ENCODE measurements around the gene DENND1A.

- TF ChIP-seq POLR2AphosphoS5 (IDR thresholded peaks at IDR 0.05; ENCODE audit: low read depth, low read length), result no peak
- no peak for TF ChIP-seq SIN3A (IDR thresholded peaks at IDR 0.05; ENCODE audit: borderline replicate concordance, insufficient read depth, low read length)
- TF ChIP-seq REST (IDR thresholded peaks at IDR 0.05; ENCODE audit: insufficient read depth in 1 of 2, low read depth in 2 of 2, low read length in 2 of 2), result no peak
- no peak for TF ChIP-seq TAF1 (IDR thresholded peaks at IDR 0.05; ENCODE audit: borderline replicate concordance, insufficient read depth, low read length)
- TF ChIP-seq FOXP2 (optimal IDR thresholded peaks at IDR 0.05; ENCODE audit: borderline replicate concordance, extremely low read depth, extremely low read length, insufficient read depth), result no peak
Measured at GRCh38 chr9:123887837-123888236, 42.1 kb downstream of the DENND1A start.

All from PFSK-1 (cell line).